Measurements from ENCODE around the gene UBR4.

The UBR4 gene

GRCh38 chr1:19068639-19069276 lies 141.3 kb downstream of the UBR4 start:
- DNase-seq = no peak

GRCh38 chr1:19067912-19068638 lies 142.0 kb downstream of the UBR4 start:
- DNase-seq = no peak

GRCh38 chr1:19067182-19067911 lies 142.7 kb downstream of the UBR4 start:
- no peak for DNase-seq

GRCh38 chr1:19066874-19067181 lies 143.2 kb downstream of the UBR4 start:
- DNase-seq = no peak

GRCh38 chr1:19066248-19066873 lies 143.7 kb downstream of the UBR4 start:
- no peak for DNase-seq

- peak in 1 of 2 experiments; percentile 56 for DNase-seq
Measured at GRCh38 chr1:19065526-19066247, 144.4 kb downstream of the UBR4 start.

- no peak for DNase-seq
Measured at GRCh38 chr1:19064906-19065450, 145.1 kb downstream of the UBR4 start.

GRCh38 chr1:19063122-19063521 lies 146.9 kb downstream of the UBR4 start:
- DNase-seq = no peak

- DNase-seq = no peak
Measured at GRCh38 chr1:19062258-19063029, 147.6 kb downstream of the UBR4 start.

- no peak for DNase-seq
Measured at GRCh38 chr1:19061798-19062197, 148.3 kb downstream of the UBR4 start.

- DNase-seq = no peak
Measured at GRCh38 chr1:19061343-19061742, 148.7 kb downstream of the UBR4 start.

- DNase-seq = no peak
Measured at GRCh38 chr1:19059773-19060172, 150.3 kb downstream of the UBR4 start.

GRCh38 chr1:19058476-19058797 lies 151.6 kb downstream of the UBR4 start:
- no peak for DNase-seq

- no peak for DNase-seq
Measured at GRCh38 chr1:19057784-19058475, 152.1 kb downstream of the UBR4 start.

- DNase-seq = no peak
Measured at GRCh38 chr1:19057182-19057779, 152.8 kb downstream of the UBR4 start.

GRCh38 chr1:19055701-19056100 lies 154.4 kb downstream of the UBR4 start:
- no peak for DNase-seq

- no peak for DNase-seq
Measured at GRCh38 chr1:19055001-19055400, 155.1 kb downstream of the UBR4 start.

- no peak for DNase-seq
Measured at GRCh38 chr1:19054216-19054615, 155.8 kb downstream of the UBR4 start.

GRCh38 chr1:19053486-19053885 lies 156.6 kb downstream of the UBR4 start:
- DNase-seq = peak in 1 of 2 experiments; percentile 41

GRCh38 chr1:19049798-19050197 lies 160.3 kb downstream of the UBR4 start:
- no peak for DNase-seq
